K562 (cell line): ENCODE data around the gene FBXO21. TPM values are rescaled to one million over a fixed set of nuclear protein-coding genes. Genes with fewer than 3 reads are reported as not detected.

ENCODE experiments used
- ARID3B ChIP-seq: fragments of 250-450 bp; sonication (Bioruptor Pico); IDR thresholded peaks from 2 replicates; pipeline ENCODE4 v1.4.0; 2020; ENCODE audit warnings: borderline replicate concordance
- ATF3 ChIP-seq, 2 experiments: fragments of 450-650 bp in 1 of 2; sonication (generic) in 1 of 2; formaldehyde crosslinking in 1 of 2; IDR thresholded peaks in 1 of 2; conservative IDR thresholded peaks in 1 of 2; 2 replicates each; pipeline versions ENCODE4 v1.6.1 to v1.8.1; 2016 to 2023; ENCODE audit warnings: mild to moderate bottlenecking in 2 of 2, moderate library complexity in 2 of 2, inconsistent platforms in 1 of 2, missing genetic modification reagents in 1 of 2
- BRD9 ChIP-seq: fragments of 450-650 bp; IDR thresholded peaks from 2 replicates; pipeline ENCODE4 v1.6.1; 2018; ENCODE audit warnings: low read depth; ENCODE audit not compliant: partially characterized antibody
- CBFA2T3 ChIP-seq: fragments of 450-650 bp; IDR thresholded peaks from 2 replicates; pipeline ENCODE4 v1.6.1; 2017
- ESRRA ChIP-seq: fragments of 450-650 bp; IDR thresholded peaks from 2 replicates; pipeline ENCODE4 v1.6.1; 2014; ENCODE audit warnings: low read depth, mild to moderate bottlenecking, moderate library complexity, borderline replicate concordance
- IFI16 ChIP-seq: fragments of 250-450 bp; sonication (Bioruptor Pico); IDR thresholded peaks from 2 replicates; pipeline ENCODE4 v2.1.2; 2022; ENCODE audit warnings: mild to moderate bottlenecking, inconsistent platforms
- MAX ChIP-seq: sonication (generic); formaldehyde crosslinking; IDR thresholded peaks from 2 replicates; pipeline ENCODE4 v1.9.0; 2022; ENCODE audit warnings: mild to moderate bottlenecking, missing genetic modification reagents
- MED1 ChIP-seq: sonication (generic); formaldehyde crosslinking; IDR thresholded peaks from 2 replicates; pipeline ENCODE4 v1.8.1; 2023; ENCODE audit warnings: missing genetic modification reagents, borderline replicate concordance
- NR2C2 ChIP-seq, 2 experiments: fragments of 200-800 bp in 1 of 2; sonication (Bioruptor generic) in 1 of 2; sonication (generic) in 1 of 2; formaldehyde crosslinking in 1 of 2; IDR thresholded peaks; 2 replicates each; pipeline versions ENCODE4 v1.6.1 to v1.8.0; 2016 to 2022; ENCODE audit warnings: mild to moderate bottlenecking in 1 of 2, missing compliant biosample characterization in 1 of 2, missing genetic modification characterization in 1 of 2, missing genetic modification reagents in 1 of 2
- NUFIP1 ChIP-seq: fragments of 450-650 bp; IDR thresholded peaks from 2 replicates; pipeline ENCODE4 v1.6.1; 2018; ENCODE audit not compliant: partially characterized antibody
- SIX5 ChIP-seq, 2 experiments: IDR thresholded peaks; 2 replicates each; pipeline ENCODE4 v1.6.1; 2011; ENCODE audit warnings: low read length in 2 of 2, borderline replicate concordance in 1 of 2, low read depth in 1 of 2, mild to moderate bottlenecking in 1 of 2, moderate library complexity in 1 of 2; ENCODE audit not compliant: insufficient read depth in 1 of 2
- THRA ChIP-seq: fragments of 450-650 bp; IDR thresholded peaks from 2 replicates; pipeline ENCODE4 v1.6.1; 2017; ENCODE audit warnings: mild to moderate bottlenecking, moderate library complexity
- ZBTB34 ChIP-seq: fragments of 250-450 bp; sonication (Bioruptor Pico); IDR thresholded peaks from 2 replicates; pipeline ENCODE4 v1.8.0; 2021; ENCODE audit warnings: mild to moderate bottlenecking, moderate library complexity
- ZNF740 ChIP-seq, 3 experiments: fragments of 200-800 bp in 1 of 3; sonication (Bioruptor generic) in 1 of 3; sonication (generic) in 1 of 3; formaldehyde crosslinking in 1 of 3; IDR thresholded peaks; 2 replicates each; pipeline versions ENCODE4 v1.6.1 to v1.8.0; 2016 to 2022; ENCODE audit warnings: mild to moderate bottlenecking in 2 of 3, missing compliant biosample characterization in 2 of 3, missing genetic modification characterization in 2 of 3, missing genetic modification reagents in 1 of 3
- ZNF75A ChIP-seq: fragments of 450-650 bp; formaldehyde crosslinking; IDR thresholded peaks from 2 replicates; pipeline ENCODE4 v1.4.0; 2020; ENCODE audit warnings: mild to moderate bottlenecking
- ZZZ3 ChIP-seq: fragments of 450-650 bp; IDR thresholded peaks from 2 replicates; pipeline ENCODE4 v1.6.1; 2016; ENCODE audit warnings: antibody characterized with exemption, mild to moderate bottlenecking, moderate library complexity
- polyA plus RNA-seq, 8 experiments: library from polyadenylated mRNA; depleted of rRNA in 4 of 8; stranded (reverse) in 5 of 8; unstranded in 3 of 8; fragments of >200 nt; fragmentation: Nextera tagmentation in 2 of 8; fragmentation: Illumina TruSeq in 1 of 8; extraction: Ambion mirVana in 2 of 8; extraction: Trizol in 1 of 8; gene quantifications; 2 replicates each; pipeline versions ENCODE4 v1.2.1 to v1.2.3, GENCODE V29; 2011 to 2014; ENCODE audit warnings: inconsistent platforms in 1 of 8, missing spikeins in 1 of 8
- total RNA-seq, 7 experiments: library from RNA; depleted of rRNA in 6 of 7; stranded (reverse); fragments of >200 nt in 6 of 7; fragmentation: Illumina TruSeq in 2 of 7; extraction: Trizol in 2 of 7; gene quantifications; 2 replicates each; pipeline versions ENCODE4 v1.2.1 to v1.2.3, GENCODE V29; 2011 to 2021; ENCODE audit warnings: low replicate concordance in 1 of 7

Gene FBXO21
- total and polyA plus RNA-seq, 9 of the 15 experiments (the other 6 are each of a cell fraction or from before 2014, with no cell fraction given), result 3.0 to 50.9 (median 9.1) TPM

- no peak for TF ChIP-seq NUFIP1
- TF ChIP-seq BRD9, result no peak
- peak; percentile 71; the same call in 1 of the 2 replicates for TF ChIP-seq NR2C2 (CRISPR knock-in tag; IDR thresholded peaks at IDR 0.05)
- TF ChIP-seq NR2C2 (tag; IDR thresholded peaks at IDR 0.05), result no peak
- TF ChIP-seq ZNF740 (CRISPR knock-in tag; IDR thresholded peaks at IDR 0.05), result peak; percentile 16; the same call in 1 of the 2 replicates
- TF ChIP-seq ZNF740 (tag; IDR thresholded peaks at IDR 0.05), result no peak
- TF ChIP-seq MED1, result 0 out of 2 replicates have a peak, but pooled peaks have one; percentile 50
- no peak for TF ChIP-seq ESRRA
- TF ChIP-seq SIX5 (IDR thresholded peaks at IDR 0.05; ENCODE audit: borderline replicate concordance in 1 of 2, insufficient read depth in 1 of 2, low read depth in 1 of 2, low read length in 2 of 2), result peak; percentile 29 to 61; a peak in 2 of 4 replicates
- TF ChIP-seq ZZZ3, result no peak
- 0 out of 2 replicates have a peak, but pooled peaks have one; percentile 14 for TF ChIP-seq CBFA2T3
- TF ChIP-seq THRA, result no peak
- TF ChIP-seq IFI16 (CRISPR knock-in tag), result no peak
- no peak for TF ChIP-seq ARID3B (CRISPR knock-in tag)
- peak; percentile 75 for TF ChIP-seq MAX (CRISPR knock-in tag)
- no peak for TF ChIP-seq ZNF75A (CRISPR knock-in tag)
- TF ChIP-seq ZBTB34 (CRISPR knock-in tag), result no peak
- peak; percentile 83 for TF ChIP-seq ATF3 (IDR thresholded peaks at IDR 0.05)
- peak; percentile 84; the same call in 1 of the 2 replicates for TF ChIP-seq ATF3 (CRISPR knock-in tag; conservative IDR thresholded peaks at IDR 0.05)
Measured at GRCh38 chr12:117127933-117128823, 62.1 kb downstream of the FBXO21 start (continued).
